ENCODE measurements around the gene SST. TPM values are rescaled to one million over a fixed set of nuclear protein-coding genes. Genes with fewer than 3 reads are reported as not detected.

Gene SST
- total and polyA plus RNA-seq, 8 donors, result 91.5 to 13,953 (median 211) TPM

DNA sequence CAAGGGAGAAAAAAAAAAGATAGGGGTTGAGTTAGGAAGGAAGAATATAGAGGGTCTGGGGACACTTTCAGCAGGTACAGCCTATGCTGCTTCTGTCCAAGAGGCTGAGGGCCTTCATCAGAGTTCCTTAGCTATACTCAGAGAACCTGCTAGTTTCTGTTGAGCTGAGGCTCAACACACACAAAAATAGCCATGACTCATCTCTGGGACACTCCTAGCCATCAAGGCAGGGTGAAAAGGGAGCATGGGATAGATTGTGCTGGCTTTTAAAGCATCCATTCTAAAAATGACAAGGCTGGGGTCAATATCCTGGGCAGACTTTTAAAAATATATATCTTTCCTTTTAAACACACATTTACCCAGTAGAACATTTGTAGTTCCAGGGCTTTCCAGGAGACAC is 35.0 kb upstream of the SST start:
- no peak overlapping the region for H3K27ac ChIP-seq
- TF ChIP-seq, protein P1, sequence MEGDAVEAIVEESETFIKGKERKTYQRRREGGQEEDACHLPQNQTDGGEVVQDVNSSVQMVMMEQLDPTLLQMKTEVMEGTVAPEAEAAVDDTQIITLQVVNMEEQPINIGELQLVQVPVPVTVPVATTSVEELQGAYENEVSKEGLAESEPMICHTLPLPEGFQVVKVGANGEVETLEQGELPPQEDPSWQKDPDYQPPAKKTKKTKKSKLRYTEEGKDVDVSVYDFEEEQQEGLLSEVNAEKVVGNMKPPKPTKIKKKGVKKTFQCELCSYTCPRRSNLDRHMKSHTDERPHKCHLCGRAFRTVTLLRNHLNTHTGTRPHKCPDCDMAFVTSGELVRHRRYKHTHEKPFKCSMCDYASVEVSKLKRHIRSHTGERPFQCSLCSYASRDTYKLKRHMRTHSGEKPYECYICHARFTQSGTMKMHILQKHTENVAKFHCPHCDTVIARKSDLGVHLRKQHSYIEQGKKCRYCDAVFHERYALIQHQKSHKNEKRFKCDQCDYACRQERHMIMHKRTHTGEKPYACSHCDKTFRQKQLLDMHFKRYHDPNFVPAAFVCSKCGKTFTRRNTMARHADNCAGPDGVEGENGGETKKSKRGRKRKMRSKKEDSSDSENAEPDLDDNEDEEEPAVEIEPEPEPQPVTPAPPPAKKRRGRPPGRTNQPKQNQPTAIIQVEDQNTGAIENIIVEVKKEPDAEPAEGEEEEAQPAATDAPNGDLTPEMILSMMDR (IDR thresholded peaks at IDR 0.05), result no peak
- no peak for FAIRE-seq
- H3K27me3 ChIP-seq, result no peaks in the 10 kb centered on the region
- intact Hi-C loops (cut with DNase I), result no loop called here
- no peak for DNase-seq
- no peaks in the 10 kb centered on the region for H3K4me1 ChIP-seq
- H3K36me3 ChIP-seq, result no peaks in the 10 kb centered on the region
- H3K9me3 ChIP-seq, result no peaks in the 10 kb centered on the region
- no peak overlapping the region for H3K4me3 ChIP-seq
- no peak for ATAC-seq

DNA sequence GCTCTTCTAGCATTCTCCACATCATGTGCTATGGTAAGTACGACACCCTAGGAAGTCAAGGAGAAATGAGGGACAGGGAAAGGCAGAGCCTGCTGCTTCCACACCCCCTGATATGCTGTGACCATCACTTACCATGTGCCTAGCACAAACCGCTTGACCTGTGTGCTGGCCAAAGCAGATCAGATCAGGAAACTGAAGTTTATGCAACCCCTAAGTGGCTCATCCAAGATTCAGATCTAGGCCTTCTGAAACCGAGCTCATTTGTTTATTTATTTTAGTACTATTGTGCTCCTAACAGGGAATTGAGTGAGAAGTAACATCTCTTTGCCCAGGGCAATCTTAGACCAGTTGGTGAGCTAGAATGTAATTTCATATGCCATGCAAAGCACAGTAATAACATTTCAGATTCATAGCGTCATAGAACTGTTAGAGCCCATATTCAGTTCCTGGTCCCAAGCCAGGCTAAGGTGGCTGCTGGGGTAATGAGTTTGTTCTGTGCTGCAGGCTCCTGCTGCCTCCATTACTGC is 32.4 kb upstream of the SST start, which contains the start of gene RTP2:
RTP2 (minus strand) TSS at position 51 of the 527 bp plus-strand sequence. CDS start 429 bp downstream, outside the sequence.
- no peaks in the 10 kb centered on the region for H3K36me3 ChIP-seq
- H3K9me3 ChIP-seq, result no peaks in the 10 kb centered on the region
- DNase-seq, result no peak
- intact Hi-C loops (cut with DNase I), result no loop called here
- TF ChIP-seq, protein P1 (IDR thresholded peaks at IDR 0.05), result no peak
- no peak for FAIRE-seq
- no peaks in the 10 kb centered on the region for H3K27me3 ChIP-seq
- H3K27ac ChIP-seq, result no peak within 1 kb of the TSS
- no peaks in the 10 kb centered on the region for H3K4me1 ChIP-seq
- no peak within 1 kb of the TSS for H3K4me3 ChIP-seq
- no peak for ATAC-seq
- WGBS, 2 donors, result 55 to 59% methylated on average over 4 of the region's 4 CpGs

DNA sequence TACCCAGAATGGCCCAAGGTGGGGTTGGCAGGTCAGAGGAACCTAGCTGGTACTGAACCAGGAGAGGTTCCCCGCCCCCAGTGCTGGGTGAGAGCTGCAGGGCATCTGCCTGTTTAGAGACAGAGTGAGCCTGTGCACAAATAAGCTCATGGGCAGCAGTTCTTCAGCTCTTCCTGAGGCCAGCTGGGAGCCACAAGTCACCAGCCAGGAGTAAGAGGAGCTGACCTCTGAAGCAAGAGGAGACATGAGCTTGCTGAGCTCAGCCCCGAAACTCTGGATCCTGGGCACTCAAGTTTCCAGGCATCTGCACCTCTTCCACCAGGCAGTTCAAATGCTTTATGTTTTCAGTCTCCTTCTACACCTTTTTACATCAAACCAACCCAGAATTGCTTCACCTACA is 30.1 kb upstream of the SST start:
- WGBS, 2 donors, result 97 to 98% methylated on average over 2 of the region's 2 CpGs
- H3K9me3 ChIP-seq, result no peaks in the 10 kb centered on the region
- TF ChIP-seq, protein P1 (IDR thresholded peaks at IDR 0.05), result no peak
- intact Hi-C loops (cut with DNase I), result no loop called here
- no peaks in the 10 kb centered on the region for H3K27me3 ChIP-seq
- no peak overlapping the region for H3K27ac ChIP-seq
- no peaks in the 10 kb centered on the region for H3K4me1 ChIP-seq
- ATAC-seq (no peak), FAIRE-seq (no peak), DNase-seq (no peak)
- no peaks in the 10 kb centered on the region for H3K36me3 ChIP-seq
- H3K4me3 ChIP-seq, result no peak overlapping the region

DNA sequence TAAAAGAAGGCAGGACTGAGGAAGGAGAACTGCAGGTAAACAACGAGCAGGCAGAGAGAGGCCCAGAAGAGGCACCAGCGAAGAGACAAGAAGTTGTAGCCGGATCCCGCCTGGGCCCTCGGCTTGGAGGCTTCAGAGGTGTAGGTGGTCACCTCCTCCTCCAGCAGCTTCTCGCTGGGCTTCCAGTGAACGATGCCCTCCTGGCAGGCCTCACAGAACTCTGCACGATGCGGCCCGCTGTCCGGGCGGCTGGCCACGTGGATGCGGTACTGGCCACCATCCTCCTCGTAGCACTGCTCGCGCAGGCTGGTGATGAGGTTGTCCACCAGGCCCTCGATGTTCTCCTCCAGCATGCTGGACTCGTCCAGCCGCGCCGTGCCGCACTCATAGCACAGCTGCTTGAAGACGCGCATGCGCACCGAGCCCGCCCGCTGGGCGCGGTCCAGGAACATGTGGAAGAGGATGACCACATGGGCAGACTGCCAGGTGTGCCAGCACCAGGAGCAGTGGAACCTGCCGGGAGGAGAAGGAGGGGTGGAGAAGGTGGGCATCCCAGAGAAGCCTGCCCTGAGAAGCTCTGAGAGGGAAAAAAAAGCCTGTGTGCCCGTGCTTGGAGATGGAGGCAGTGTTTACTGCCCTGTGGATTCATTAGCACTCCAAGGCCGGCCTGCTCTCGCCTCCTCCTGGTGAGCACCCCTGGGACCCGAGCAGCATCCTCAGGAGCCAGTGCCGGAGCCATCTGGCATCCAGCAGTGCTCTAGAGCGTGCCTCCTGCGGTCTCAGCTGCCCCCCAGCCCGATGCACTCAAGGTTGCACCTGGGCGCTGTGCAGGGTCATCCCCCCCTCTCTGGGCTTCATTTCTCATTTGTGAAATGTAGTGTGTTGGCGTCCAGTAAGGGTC is 28.6 kb upstream of the SST start:
- DNase-seq (peak in 1 of 6 donors; percentile 50), FAIRE-seq (no peak), ATAC-seq (no peak)
- TF ChIP-seq, protein P1 (IDR thresholded peaks at IDR 0.05), result no peak
- intact Hi-C loops (cut with DNase I), result no loop called here
- Histone ChIP-seq H3K27me3 (no peaks in the 10 kb centered on the region), H3K4me3 (no peak overlapping the region), H3K4me1 (no peaks in the 10 kb centered on the region), H3K9me3 (no peaks in the 10 kb centered on the region), H3K27ac (no peak overlapping the region), H3K36me3 (no peaks in the 10 kb centered on the region)
- WGBS, 2 donors, result 80 to 85% methylated on average over 36 to 42 of the region's 42 CpGs

DNA sequence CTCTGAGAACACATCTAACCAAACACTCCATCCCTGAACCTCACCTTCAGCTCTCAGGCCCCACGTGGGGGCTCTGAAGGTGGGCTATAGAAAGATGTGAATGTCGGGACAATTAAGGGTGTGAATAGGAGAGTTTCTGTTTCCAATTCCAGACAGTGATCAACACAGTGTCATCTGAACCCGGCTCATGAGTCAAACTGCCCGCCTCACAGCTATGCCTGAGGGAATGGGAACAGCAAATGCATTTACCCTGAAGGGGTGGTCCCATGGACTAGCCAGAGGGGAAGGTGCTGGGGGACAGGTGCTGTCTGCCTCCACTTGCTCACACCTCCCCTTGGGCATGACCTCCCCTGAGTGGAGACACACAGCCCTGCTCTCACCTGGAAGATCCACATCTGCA is 25.8 kb upstream of the SST start:
- Histone ChIP-seq H3K4me3 (no peak overlapping the region), H3K9me3 (no peaks in the 10 kb centered on the region), H3K27ac (no peak overlapping the region), H3K36me3 (no peaks in the 10 kb centered on the region), H3K4me1 (no peaks in the 10 kb centered on the region), H3K27me3 (no peaks in the 10 kb centered on the region)
- ATAC-seq, result no peak
- 29 to 46% methylated on average over 4 of the region's 4 CpGs for WGBS, 2 donors
- FAIRE-seq, result no peak
- intact Hi-C loops (cut with DNase I), result no loop called here
- TF ChIP-seq, protein P1 (IDR thresholded peaks at IDR 0.05), result no peak
- DNase-seq, result no peak
